HCT116 (cell line): ENCODE data around the gene PBX3. TPM values are rescaled to one million over a fixed set of nuclear protein-coding genes. Genes with fewer than 3 reads are reported as not detected.

Experiments
- ATAC-seq: fragments of 200-7000 bp; cut with Tn5 transposase; 2 replicates; pipeline ENCODE4 v1.9.1; 2020; ENCODE audit warnings: mild to moderate bottlenecking, moderate library complexity
- BruUV-seq: library from RNA; stranded (reverse); fragments of 400-500 nt; replicated peaks from 2 replicates; lab custom pipeline; 2021; lab: Mats Ljungman, UMichigan
- CTCF ChIA-PET: fragments of 300-600 bp; sonication (Branson Sonifier 250); formaldehyde crosslinking; loops from one replicate; lab custom pipeline; 2021; ENCODE audit warnings: antibody characterized with exemption; lab: Charles Lee
- POLR2A ChIA-PET: fragments of 300-600, 350-600 bp; sonication (Branson Sonifier 250); formaldehyde crosslinking; loops from one replicate; lab custom pipeline; 2021; ENCODE audit warnings: antibody characterized with exemption; lab: Charles Lee
- RAD21 ChIA-PET, 2 experiments: fragments of 300-600 bp; sonication (Branson Sonifier 250); formaldehyde crosslinking; loops; one replicate each; lab custom pipeline; 2023; ENCODE audit warnings: low total read pairs in 2 of 2; ENCODE audit not compliant: uncharacterized antibody in 2 of 2, unreplicated experiment in 2 of 2, low non-redundant PET in 1 of 2; lab: Charles Lee
- DNase-seq: peaks from one replicate; pipeline ENCODE4 v3.0.0-alpha.2; 2010; ENCODE audit warnings: low read depth, low spot score
- H2AFZ ChIP-seq: fragments of 200-600 bp; shearing (Covaris generic), sonication (generic); 2 replicates; pipeline ENCODE4 v1.6.1; 2017; ENCODE audit warnings: low read depth, mixed run types, mixed read lengths, antibody characterized with exemption, low read length; ENCODE audit not compliant: poor library complexity, severe bottlenecking
- H3K27ac ChIP-seq: 2 replicates; pipeline ENCODE4 v1.5.1; 2012; ENCODE audit warnings: low read depth, low read length
- H3K27me3 ChIP-seq: fragments of 200-600 bp; sonication (generic); 2 replicates; pipeline ENCODE4 v1.6.1; 2016; ENCODE audit warnings: mixed run types, low read length, mixed read lengths; ENCODE audit not compliant: insufficient read depth
- H3K36me3 ChIP-seq, 2 experiments: fragments of 200-500 bp in 1 of 2; fragments of 200-600 bp in 1 of 2; sonication (Bioruptor generic) in 1 of 2; sonication (generic) in 1 of 2; 2 replicates each; pipeline versions ENCODE4 v1.5.1 to v1.6.1; 2014 to 2016; ENCODE audit warnings: low read length in 2 of 2, inconsistent platforms in 1 of 2, mixed read lengths in 1 of 2, mixed run types in 1 of 2; ENCODE audit not compliant: insufficient read depth in 2 of 2, control insufficient read depth in 1 of 2
- H3K4me1 ChIP-seq, 2 experiments: fragments of 200-600 bp in 1 of 2; sonication (generic) in 1 of 2; 2 replicates each; pipeline versions ENCODE4 v1.5.1 to v1.6.1; 2012 to 2017; ENCODE audit warnings: low read length in 2 of 2, inconsistent platforms in 1 of 2, mild to moderate bottlenecking in 1 of 2, mixed read lengths in 1 of 2, mixed run types in 1 of 2, moderate library complexity in 1 of 2; ENCODE audit not compliant: insufficient read depth in 2 of 2, control insufficient read depth in 1 of 2
- H3K4me2 ChIP-seq: fragments of 200-600 bp; sonication (generic); 2 replicates; pipeline ENCODE4 v1.6.1; 2017; ENCODE audit warnings: mixed run types, low read length, mixed read lengths
- H3K4me3 ChIP-seq, 2 experiments: fragments of 200-600 bp in 1 of 2; sonication (generic) in 1 of 2; replicated peaks in 1 of 2; 2 replicates each; pipeline ENCODE4 v1.5.1; 2011 to 2016; ENCODE audit warnings: low read length in 2 of 2, control low read depth in 1 of 2, low read depth in 1 of 2, mild to moderate bottlenecking in 1 of 2, mixed read lengths in 1 of 2, mixed run types in 1 of 2
- H3K79me2 ChIP-seq: fragments of 200-600 bp; sonication (generic); 2 replicates; pipeline ENCODE4 v1.6.1; 2017; ENCODE audit warnings: mild to moderate bottlenecking, mixed run types, low read length, moderate library complexity, mixed read lengths; ENCODE audit not compliant: insufficient read depth
- H3K9ac ChIP-seq: fragments of 200-600 bp; sonication (generic); 2 replicates; pipeline ENCODE4 v1.6.1; 2016; ENCODE audit warnings: low read length, mixed read lengths
- H3K9me2 ChIP-seq: fragments of 200-600 bp; sonication (generic), shearing (Covaris generic); 2 replicates; pipeline ENCODE4 v1.6.1; 2017; ENCODE audit warnings: mixed run types, mild to moderate bottlenecking, moderate library complexity; ENCODE audit not compliant: insufficient read depth
- H3K9me3 ChIP-seq, 2 experiments: fragments of 200-500 bp in 1 of 2; fragments of 200-600 bp in 1 of 2; sonication (Bioruptor generic) in 1 of 2; sonication (generic) in 1 of 2; 2 replicates each; pipeline ENCODE4 v1.6.1; 2014 to 2017; ENCODE audit warnings: low read length in 2 of 2, mixed read lengths in 2 of 2, inconsistent platforms in 1 of 2, low read depth in 1 of 2, mild to moderate bottlenecking in 1 of 2, mixed run types in 1 of 2, moderate library complexity in 1 of 2; ENCODE audit not compliant: control insufficient read depth in 1 of 2, insufficient read depth in 1 of 2
- H4K20me1 ChIP-seq: fragments of 200-600 bp; sonication (generic), shearing (Covaris generic); 2 replicates; pipeline ENCODE4 v1.6.1; 2017; ENCODE audit warnings: mixed run types, mild to moderate bottlenecking, moderate library complexity; ENCODE audit not compliant: insufficient read depth
- CEBPB ChIP-seq: IDR thresholded peaks from 2 replicates; pipeline ENCODE4 v1.6.1; 2012; ENCODE audit warnings: low read depth
- JUND ChIP-seq: IDR thresholded peaks from 2 replicates; pipeline ENCODE4 v1.6.1; 2012
- REST ChIP-seq: IDR thresholded peaks from 2 replicates; pipeline ENCODE4 v1.6.1; 2012; ENCODE audit warnings: low read depth
- SRF ChIP-seq: IDR thresholded peaks from 2 replicates; pipeline ENCODE4 v1.6.1; 2012; ENCODE audit warnings: low read depth
- intact Hi-C: fragments of 100-400 bp; cut with micrococcal nuclease; formaldehyde crosslinking; loops from 2 replicates; pipeline ENCODE4 v1.10.0; 2022
- total RNA-seq: library from RNA; stranded (reverse); gene quantifications from one replicate; pipeline ENCODE4 v1.2.1, GENCODE V29; 2021; ENCODE audit not compliant: unreplicated experiment

Gene PBX3
- total RNA-seq, 1 experiment from 2014 or later, result 13.5 TPM

- H3K9me3 ChIP-seq, result no peaks in the 10 kb centered on the region
- H3K27me3 ChIP-seq, result no peaks in the 10 kb centered on the region
- peaks cover 0 to 3% of the 10 kb centered on the region in 2 experiments; a peak in 1 of 4 replicates for H3K4me1 ChIP-seq
- POLR2A ChIA-PET, result no interaction called here
- RAD21 ChIA-PET, result no interaction called here
- H3K27ac ChIP-seq, result no peak overlapping the region
- no peak overlapping the region for H3K9ac ChIP-seq
- DNase-seq, result no peak
- TF ChIP-seq CEBPB (0 out of 2 replicates have a peak, but pooled peaks have one; percentile 17), JUND (no peak)
- TF ChIP-seq, all 23 proteins: peak for 1
- Histone ChIP-seq H3K36me3 (no peaks in the 10 kb centered on the region), H3K79me2 (no peaks in the 10 kb centered on the region), H3K9me2 (no peaks in the 10 kb centered on the region), H2AFZ (no peak overlapping the region), H4K20me1 (no peaks in the 10 kb centered on the region), H3K4me3 (no peak overlapping the region), H3K4me2 (no peak overlapping the region)
- ATAC-seq, result no peak
- CTCF ChIA-PET, result no interaction called here
- intact Hi-C loops, result no loop called here
- BruUV-seq, result no TSS peak
Observed at GRCh38 chr9:125884218-125884595, 137.0 kb downstream of the PBX3 start.

GRCh38 chr9:125885405-125886034 lies 138.3 kb downstream of the PBX3 start:
- BruUV-seq, result no TSS peak
- POLR2A ChIA-PET, result no interaction called here
- Histone ChIP-seq H3K79me2 (no peaks in the 10 kb centered on the region), H3K36me3 (no peaks in the 10 kb centered on the region), H3K9me3 (no peaks in the 10 kb centered on the region), H3K9me2 (no peaks in the 10 kb centered on the region), H3K9ac (no peak overlapping the region), H3K27me3 (no peaks in the 10 kb centered on the region), H4K20me1 (no peaks in the 10 kb centered on the region), H3K4me2 (no peak overlapping the region), H2AFZ (no peak overlapping the region), H3K4me3 (no peak overlapping the region), H3K4me1 (peaks cover 0 to 3% of the 10 kb centered on the region in 2 experiments; a peak in 1 of 4 replicates), H3K27ac (no peak overlapping the region)
- CTCF ChIA-PET, result no interaction called here
- TF ChIP-seq REST (no peak), SRF (no peak)
- ATAC-seq (no peak), DNase-seq (no peak)
- RAD21 ChIA-PET, result no interaction called here
- intact Hi-C loops, result no loop called here
